GM10248 (cell line): Measurements from ENCODE around the gene NELL1.

Experiments
- CTCF ChIA-PET: fragments of 300-600 bp; sonication (Branson Sonifier 250); formaldehyde crosslinking; extraction: SDS; loops from one replicate; lab custom pipeline; 2021; ENCODE audit warnings: antibody characterized with exemption; lab: Yijun Ruan, JAX
- POLR2A ChIA-PET: fragments of 350-650 bp; sonication (Branson Sonifier 250); formaldehyde crosslinking; extraction: SDS; loops from one replicate; lab custom pipeline; 2020; ENCODE audit warnings: antibody characterized with exemption; lab: Yijun Ruan, JAX
- DNase-seq: peaks from one replicate; pipeline ENCODE4 v3.0.0; 2012; ENCODE audit errors: extremely low spot score
- CTCF ChIP-seq: IDR thresholded peaks from 2 replicates; pipeline ENCODE4 v1.5.1; 2012; ENCODE audit warnings: mild to moderate bottlenecking, low read depth; ENCODE audit errors: extremely low read depth, missing control alignments, control extremely low read depth

The NELL1 gene

GRCh38 chr11:20668844-20669819, at the start of gene NELL1:
NELL1 (plus strand) TSS chr11:20669586.
- DNase-seq = no peak
- CTCF ChIA-PET = interaction anchor here (2.0 to 2.4 kb wide), 2 partner anchors 13 to 541 kb away, joined by 5 to 8 read pairs; no protein-coding TSS in a partner anchor
- POLR2A ChIA-PET = no interaction called here
- TF ChIP-seq CTCF = no peak

GRCh38 chr11:20620988-20621387, 48.4 kb upstream of the NELL1 start:
- no peak for DNase-seq
- TF ChIP-seq CTCF = no peak
- POLR2A ChIA-PET = no interaction called here
- CTCF ChIA-PET = interaction anchor here (1.4 to 2.4 kb wide), 2 partner anchors 11 to 27 kb away, joined by 5 to 7 read pairs; no protein-coding TSS in a partner anchor

- ChIA-PET POLR2A (no interaction called here), CTCF (interaction anchor here (1.4 to 2.4 kb wide), 2 partner anchors 12 to 26 kb away, joined by 5 to 7 read pairs; no protein-coding TSS in a partner anchor)
- TF ChIP-seq CTCF = no peak
- DNase-seq = no peak
Observed at GRCh38 chr11:20621679-20622078, 47.7 kb upstream of the NELL1 start.

GRCh38 chr11:20623252-20623651, 46.1 kb upstream of the NELL1 start:
- POLR2A ChIA-PET = no interaction called here
- no peak for TF ChIP-seq CTCF
- CTCF ChIA-PET = interaction anchor here (1.5 kb wide), 1 partner anchor 25 kb away, joined by 3 read pairs; no protein-coding TSS in a partner anchor
- DNase-seq = no peak

GRCh38 chr11:20626279-20626678, 43.1 kb upstream of the NELL1 start:
- TF ChIP-seq CTCF = no peak
- CTCF ChIA-PET = interaction anchor here (0.9 to 3.0 kb wide), 5 partner anchors 12 to 886 kb away, joined by 3 to 16 read pairs (median 11); no protein-coding TSS in a partner anchor
- POLR2A ChIA-PET = no interaction called here
- no peak for DNase-seq

GRCh38 chr11:20627026-20627425, 42.4 kb upstream of the NELL1 start:
- ChIA-PET POLR2A (no interaction called here), CTCF (interaction anchor here (1.4 to 3.0 kb wide), 4 partner anchors 9 to 21 kb away, joined by 3 to 16 read pairs (median 12); no protein-coding TSS in a partner anchor)
- TF ChIP-seq CTCF = no peak
- DNase-seq = no peak
